GM12874 (cell line): ENCODE data around the gene C5orf15.

Experiments used
- CTCF ChIP-seq: IDR thresholded peaks from 2 replicates; pipeline ENCODE4 v1.5.1; 2011; ENCODE audit warnings: low read depth, mild to moderate bottlenecking, control low read depth, low read length, moderate library complexity; ENCODE audit not compliant: insufficient read depth

C5orf15 gene

GRCh38 chr5:133913413-133914155 is 54.8 kb downstream of the C5orf15 start:
- no peak for TF ChIP-seq CTCF

GRCh38 chr5:133912951-133913350 is 55.5 kb downstream of the C5orf15 start:
- no peak for TF ChIP-seq CTCF

GRCh38 chr5:133910571-133910970 is 57.9 kb downstream of the C5orf15 start:
- no peak for TF ChIP-seq CTCF

GRCh38 chr5:133909603-133910002 is 58.8 kb downstream of the C5orf15 start:
- TF ChIP-seq CTCF = no peak

- TF ChIP-seq CTCF = no peak
These were observed 61.4 kb downstream of the C5orf15 start for GRCh38 chr5:133907075-133907474.

- 0 out of 2 replicates have a peak, but pooled peaks have one; percentile 27 for TF ChIP-seq CTCF
These were observed 62.1 kb downstream of the C5orf15 start for GRCh38 chr5:133906303-133906702.
